Activated CD8-positive, alpha-beta T cell treated with anti-CD3 and anti-CD28 coated beads for 36 hours (primary cell): ENCODE data around the gene XXYLT1. TPM values are rescaled to one million over a fixed set of nuclear protein-coding genes. Genes with fewer than 3 reads are reported as not detected.

Experiments used
- ATAC-seq: fragments of 200-7000 bp; cut with Tn5 transposase; one replicate; pipeline ENCODE4 v1.10.0; 2021; ENCODE audit warnings: mild to moderate bottlenecking, moderate library complexity
- CTCF ChIA-PET: fragments of 350-600 bp; sonication (Branson Sonifier 250); formaldehyde crosslinking; loops from one replicate; lab custom pipeline; 2021; ENCODE audit warnings: antibody characterized with exemption; lab: Charles Lee
- POLR2A ChIA-PET: fragments of 350-600 bp; sonication (Branson Sonifier 250); formaldehyde crosslinking; loops from one replicate; lab custom pipeline; 2021; ENCODE audit warnings: antibody characterized with exemption; lab: Charles Lee
- DNase-seq: peaks from one replicate; pipeline ENCODE4 v3.0.0-alpha.2; 2020
- H3K27ac Mint-ChIP-seq: one replicate; pipeline ENCODE4 v1.8.0; 2021; ENCODE audit warnings: mild to moderate bottlenecking, mixed read lengths
- H3K27me3 Mint-ChIP-seq: one replicate; pipeline ENCODE4 v1.8.0; 2021; ENCODE audit warnings: mixed read lengths
- H3K36me3 Mint-ChIP-seq: one replicate; pipeline ENCODE4 v1.8.0; 2021; ENCODE audit warnings: low read depth, mixed read lengths
- H3K4me1 Mint-ChIP-seq: one replicate; pipeline ENCODE4 v1.8.0; 2021; ENCODE audit warnings: low read depth, mixed read lengths
- H3K4me3 Mint-ChIP-seq: one replicate; pipeline ENCODE4 v1.8.0; 2021; ENCODE audit warnings: mild to moderate bottlenecking, moderate library complexity, mixed read lengths
- H3K9me3 Mint-ChIP-seq: one replicate; pipeline ENCODE4 v1.8.0; 2021; ENCODE audit warnings: mixed read lengths
- CTCF ChIP-seq: fragments of 200-600 bp; IDR thresholded peaks from one replicate; pipeline ENCODE4 v1.8.0; 2022; ENCODE audit warnings: antibody characterized with exemption, mild to moderate bottlenecking
- intact Hi-C: fragments of 100-400 bp; cut with micrococcal nuclease; formaldehyde crosslinking; loops from one replicate; pipeline ENCODE4 v1.10.0; 2022
- total RNA-seq, 2 experiments: library from RNA; stranded (reverse); gene quantifications; one replicate each; pipeline ENCODE4 v1.2.3, GENCODE V29; 2021

XXYLT1 gene
- total RNA-seq, 2 experiments from 2014 or later, result 8.4 to 9.6 TPM

DNA sequence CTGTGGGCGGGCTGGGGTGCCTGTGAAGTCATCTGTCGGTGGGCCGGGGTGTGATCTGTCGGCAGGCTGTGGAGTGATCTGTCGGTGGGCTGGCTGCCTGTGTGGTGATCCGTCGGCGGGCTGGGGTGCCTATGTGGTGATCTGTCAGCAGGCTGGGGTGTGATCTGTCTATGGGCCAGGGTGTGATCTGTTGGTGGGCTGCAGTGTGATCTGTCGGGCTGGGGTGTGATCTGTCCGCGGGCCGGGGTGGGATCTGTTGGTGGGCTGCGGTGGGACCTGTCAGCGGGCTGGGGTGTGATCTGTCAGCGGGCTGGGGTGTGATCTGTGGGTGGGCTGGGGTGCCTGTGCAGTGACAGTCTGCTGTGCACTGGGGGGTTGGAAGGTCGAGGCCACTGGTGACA, 204.5 kb downstream of the XXYLT1 start:
- no peak for DNase-seq
- ATAC-seq, result no peak
- ChIA-PET POLR2A (no interaction called here), CTCF (no interaction called here)
- TF ChIP-seq CTCF, result no peak
- Mint-ChIP-seq H3K27me3 (no peaks in the 10 kb centered on the region), H3K36me3 (peaks cover 11% of the 10 kb centered on the region), H3K4me3 (no peak overlapping the region), H3K4me1 (no peaks in the 10 kb centered on the region), H3K9me3 (no peaks in the 10 kb centered on the region), H3K27ac (no peak overlapping the region)
- intact Hi-C loops, result no loop called here

DNA sequence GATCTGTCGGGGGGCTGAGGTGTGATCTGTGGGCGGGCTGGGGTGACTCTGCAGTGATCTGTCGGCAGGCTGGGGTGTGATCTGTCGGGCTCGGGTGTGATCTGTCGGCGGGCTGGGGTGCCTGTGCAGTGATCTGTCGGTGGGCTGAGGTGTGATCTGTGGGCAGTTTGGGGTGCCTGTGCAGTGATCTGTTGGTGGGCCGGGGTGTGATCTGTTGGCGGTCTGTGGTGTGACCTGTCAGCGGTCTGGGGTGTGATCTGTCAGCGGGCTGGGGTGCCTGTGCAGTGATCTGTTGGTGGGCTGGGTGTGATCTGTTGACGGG, 205.1 kb downstream of the XXYLT1 start:
- no peak for ATAC-seq
- POLR2A ChIA-PET, result no interaction called here
- no peaks in the 10 kb centered on the region for H3K4me1 Mint-ChIP-seq
- no peak for DNase-seq
- intact Hi-C loops, result no loop called here
- no peaks in the 10 kb centered on the region for H3K27me3 Mint-ChIP-seq
- no peak overlapping the region for H3K4me3 Mint-ChIP-seq
- peaks cover 11% of the 10 kb centered on the region for H3K36me3 Mint-ChIP-seq
- no peak for TF ChIP-seq CTCF
- H3K27ac Mint-ChIP-seq, result no peak overlapping the region
- CTCF ChIA-PET, result no interaction called here
- no peaks in the 10 kb centered on the region for H3K9me3 Mint-ChIP-seq

GRCh38 chr3:195065142-195065863, 205.7 kb downstream of the XXYLT1 start:
- intact Hi-C loops, result no loop called here
- CTCF ChIA-PET, result no interaction called here
- H3K27me3 Mint-ChIP-seq, result no peaks in the 10 kb centered on the region
- no peak for TF ChIP-seq CTCF
- ATAC-seq (no peak), DNase-seq (no peak)
- H3K4me3 Mint-ChIP-seq, result no peak overlapping the region
- H3K36me3 Mint-ChIP-seq, result peaks cover 11% of the 10 kb centered on the region
- POLR2A ChIA-PET, result no interaction called here
- H3K4me1 Mint-ChIP-seq, result no peaks in the 10 kb centered on the region
- H3K27ac Mint-ChIP-seq, result no peak overlapping the region
- H3K9me3 Mint-ChIP-seq, result no peaks in the 10 kb centered on the region

DNA sequence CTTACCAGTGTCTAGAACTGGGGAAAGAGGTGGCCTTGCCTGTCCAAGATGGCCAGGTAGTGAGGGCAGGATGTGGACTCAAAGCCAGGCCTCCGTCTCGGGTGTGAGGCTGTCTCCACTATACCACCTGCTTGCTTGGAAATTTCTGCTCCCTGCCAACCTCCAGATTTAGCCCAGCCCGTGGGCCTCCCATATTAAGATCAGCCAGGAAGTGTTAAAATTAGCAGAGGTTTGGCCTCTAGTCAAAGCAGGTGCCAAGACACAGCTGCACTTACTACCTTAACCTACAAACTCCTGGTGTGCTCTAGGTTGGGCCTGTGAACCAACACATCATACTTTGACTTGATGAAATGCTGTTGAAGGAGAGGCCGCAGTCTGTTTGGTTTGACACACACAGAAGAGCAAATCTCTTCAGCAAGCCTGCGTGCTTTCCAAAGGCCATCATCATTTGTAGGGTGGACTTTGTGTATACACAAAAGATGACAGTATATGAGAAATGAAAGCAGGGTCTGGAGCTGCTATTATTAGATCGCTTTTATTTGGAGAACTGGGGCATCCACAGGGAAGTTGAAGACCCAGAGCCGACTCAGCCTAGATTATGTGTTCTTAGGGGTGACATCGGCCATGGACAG, 206.5 kb downstream of the XXYLT1 start:
- H3K4me3 Mint-ChIP-seq, result no peak overlapping the region
- intact Hi-C loops, result no loop called here
- peaks cover 11% of the 10 kb centered on the region for H3K36me3 Mint-ChIP-seq
- no peak overlapping the region for H3K27ac Mint-ChIP-seq
- no peaks in the 10 kb centered on the region for H3K4me1 Mint-ChIP-seq
- CTCF ChIA-PET, result interaction anchor here (1.5 kb wide), 1 partner anchor 382 kb away, joined by 6 read pairs; no protein-coding TSS in a partner anchor
- DNase-seq (no peak), ATAC-seq (no peak)
- no peaks in the 10 kb centered on the region for H3K27me3 Mint-ChIP-seq
- no peaks in the 10 kb centered on the region for H3K9me3 Mint-ChIP-seq
- POLR2A ChIA-PET, result no interaction called here
- TF ChIP-seq CTCF, result no peak

GRCh38 chr3:195063581-195064193, 207.3 kb downstream of the XXYLT1 start:
- H3K9me3 Mint-ChIP-seq, result no peaks in the 10 kb centered on the region
- no peak for DNase-seq
- ChIA-PET CTCF (interaction anchor here (0.9 to 1.5 kb wide), 3 partner anchors 8 to 381 kb away, joined by 3 to 6 read pairs (median 4); no protein-coding TSS in a partner anchor), POLR2A (no interaction called here)
- H3K4me3 Mint-ChIP-seq, result no peak overlapping the region
- intact Hi-C loops, result no loop called here
- H3K27ac Mint-ChIP-seq, result no peak overlapping the region
- no peak for ATAC-seq
- H3K4me1 Mint-ChIP-seq, result no peaks in the 10 kb centered on the region
- H3K27me3 Mint-ChIP-seq, result no peaks in the 10 kb centered on the region
- peaks cover 11% of the 10 kb centered on the region for H3K36me3 Mint-ChIP-seq
- no peak for TF ChIP-seq CTCF
